ENCODE data around the gene BLID.

The BLID gene

GRCh38 chr11:122076512-122077120 is 39.4 kb downstream of the BLID start:
- DNase-seq: no peak

- no peak for DNase-seq
These were observed 41.0 kb downstream of the BLID start for GRCh38 chr11:122075016-122075415.

GRCh38 chr11:122074022-122074421 is 42.0 kb downstream of the BLID start:
- no peak for DNase-seq

- DNase-seq: peak; percentile 33
These were observed 44.3 kb downstream of the BLID start for GRCh38 chr11:122071709-122072202.

- DNase-seq: peak; percentile 44
These were observed 46.2 kb downstream of the BLID start for GRCh38 chr11:122069707-122070360.

GRCh38 chr11:122068837-122069236 is 47.2 kb downstream of the BLID start:
- no peak for DNase-seq

- peak; percentile 35 for DNase-seq
These were observed 47.9 kb downstream of the BLID start for GRCh38 chr11:122068141-122068540.

Measured in right kidney (tissue), 1 donor.